Endometrial microvascular endothelial cells (primary cell): ENCODE data around the gene DHX58. TPM values are rescaled to one million over a fixed set of nuclear protein-coding genes. Genes with fewer than 3 reads are reported as not detected.

Experiments used
- in situ Hi-C: cut with HindIII; loops from 2 replicates; pipeline ENCODE4 v1.10.0; 2017; ENCODE audit warnings: low sequenced_read_pairs, low pct_unique_long_range_greater_than_20kb; ENCODE audit errors: inconsistent ontology term
- total RNA-seq: library from RNA; depleted of rRNA; stranded (reverse); fragments of >200 nt; gene quantifications from one replicate; pipeline ENCODE4 v1.2.3, GENCODE V29; 2015; ENCODE audit errors: inconsistent ontology term

Gene DHX58
- total RNA-seq, 1 donor from 2014 or later: 7.1 TPM

GRCh38 chr17:42065201-42065600, 47.3 kb downstream of the DHX58 start:
- in situ Hi-C loops: no loop called here

GRCh38 chr17:42062681-42063080, 49.8 kb downstream of the DHX58 start:
- in situ Hi-C loops: no loop called here

- in situ Hi-C loops: no loop called here
Measured at GRCh38 chr17:42061646-42062487, 50.6 kb downstream of the DHX58 start.

GRCh38 chr17:42060231-42060630, 52.3 kb downstream of the DHX58 start:
- in situ Hi-C loops: no loop called here

- in situ Hi-C loops: no loop called here
Measured at GRCh38 chr17:42059815-42060214, 52.7 kb downstream of the DHX58 start.

- in situ Hi-C loops: no loop called here
Measured at GRCh38 chr17:42058063-42058462, 54.5 kb downstream of the DHX58 start.

GRCh38 chr17:42056635-42057034, 55.9 kb downstream of the DHX58 start:
- in situ Hi-C loops: no loop called here

GRCh38 chr17:42055496-42055895, 57.0 kb downstream of the DHX58 start:
- in situ Hi-C loops: no loop called here

GRCh38 chr17:42055027-42055426, 57.5 kb downstream of the DHX58 start:
- in situ Hi-C loops: no loop called here

GRCh38 chr17:42053731-42054500, 58.6 kb downstream of the DHX58 start:
- in situ Hi-C loops: no loop called here

GRCh38 chr17:42052346-42052877, 60.1 kb downstream of the DHX58 start:
- in situ Hi-C loops: no loop called here

- in situ Hi-C loops: no loop called here
Measured at GRCh38 chr17:42051645-42052044, 60.9 kb downstream of the DHX58 start.

Other genes with a start within 250 kb of the DHX58 start
- 23.1 TPM for gene KLHL11, start 247.3 kb downstream of the DHX58 start, total RNA-seq
- 237 TPM for gene ACLY, start 193.8 kb downstream of the DHX58 start, total RNA-seq
- not detected for gene ODAD4, start 182.1 kb downstream of the DHX58 start, total RNA-seq
- gene CNP, start 145.9 kb downstream of the DHX58 start, total RNA-seq: 92.8 TPM
- gene DNAJC7, start 95.3 kb downstream of the DHX58 start, total RNA-seq: 66.0 TPM
- 60.0 TPM for gene NKIRAS2, start 92.6 kb downstream of the DHX58 start, total RNA-seq
- 0.56 TPM for gene C17orf113, start 62.1 kb downstream of the DHX58 start, total RNA-seq
- 0.19 TPM for gene ZNF385C, start 14.2 kb downstream of the DHX58 start, total RNA-seq
- gene KAT2A, start 8.7 kb upstream of the DHX58 start, total RNA-seq: 15.9 TPM
- gene HSPB9, start 10.1 kb upstream of the DHX58 start, total RNA-seq: not detected
- gene RAB5C, start 42.3 kb upstream of the DHX58 start, total RNA-seq: 197 TPM
- gene KCNH4, start 68.4 kb upstream of the DHX58 start, total RNA-seq: not detected
- not detected for gene HCRT, start 72.7 kb upstream of the DHX58 start, total RNA-seq
- gene GHDC, start 81.8 kb upstream of the DHX58 start, total RNA-seq: 14.9 TPM
- gene STAT5B, start 163.7 kb upstream of the DHX58 start, total RNA-seq: 38.3 TPM
- gene STAT5A, start 175.8 kb upstream of the DHX58 start, total RNA-seq: 12.5 TPM